ENCODE results near the gene ESYT3.

DNA sequence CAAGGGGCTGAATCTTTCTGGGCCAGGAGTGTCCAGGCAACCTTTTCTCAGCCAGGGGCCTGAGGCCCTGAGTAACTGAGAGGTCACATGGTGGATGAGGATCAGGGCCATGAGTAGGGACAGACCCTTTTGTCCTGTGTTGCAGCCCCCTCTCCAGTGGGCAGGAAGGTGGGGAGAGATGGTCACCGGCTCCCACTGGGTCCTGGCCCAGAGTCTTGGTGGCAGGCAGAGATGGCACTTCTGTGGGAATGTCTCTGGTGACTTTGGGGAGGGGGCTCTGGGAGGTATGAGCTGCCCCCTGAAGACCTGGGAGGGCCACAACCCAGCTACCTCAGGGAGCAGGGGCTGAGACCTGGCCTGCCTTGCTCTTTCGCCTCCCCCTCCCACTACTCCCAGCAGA is 6.8 kb downstream of the ESYT3 start:
- TF ChIP-seq, protein P1, sequence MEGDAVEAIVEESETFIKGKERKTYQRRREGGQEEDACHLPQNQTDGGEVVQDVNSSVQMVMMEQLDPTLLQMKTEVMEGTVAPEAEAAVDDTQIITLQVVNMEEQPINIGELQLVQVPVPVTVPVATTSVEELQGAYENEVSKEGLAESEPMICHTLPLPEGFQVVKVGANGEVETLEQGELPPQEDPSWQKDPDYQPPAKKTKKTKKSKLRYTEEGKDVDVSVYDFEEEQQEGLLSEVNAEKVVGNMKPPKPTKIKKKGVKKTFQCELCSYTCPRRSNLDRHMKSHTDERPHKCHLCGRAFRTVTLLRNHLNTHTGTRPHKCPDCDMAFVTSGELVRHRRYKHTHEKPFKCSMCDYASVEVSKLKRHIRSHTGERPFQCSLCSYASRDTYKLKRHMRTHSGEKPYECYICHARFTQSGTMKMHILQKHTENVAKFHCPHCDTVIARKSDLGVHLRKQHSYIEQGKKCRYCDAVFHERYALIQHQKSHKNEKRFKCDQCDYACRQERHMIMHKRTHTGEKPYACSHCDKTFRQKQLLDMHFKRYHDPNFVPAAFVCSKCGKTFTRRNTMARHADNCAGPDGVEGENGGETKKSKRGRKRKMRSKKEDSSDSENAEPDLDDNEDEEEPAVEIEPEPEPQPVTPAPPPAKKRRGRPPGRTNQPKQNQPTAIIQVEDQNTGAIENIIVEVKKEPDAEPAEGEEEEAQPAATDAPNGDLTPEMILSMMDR (conservative IDR thresholded peaks at IDR 0.05): no peak
- no peak for TF ChIP-seq EZH2 (IDR thresholded peaks at IDR 0.05; ENCODE audit: low read depth)

Measured in PC-9 (cell line).